GM19328 (cell line): ENCODE data around the gene KANK4.

Experiments used
- ATAC-seq: cut with Tn5 transposase; IDR thresholded peaks from one replicate; pipeline ENCODE4 v1.9.1; 2021; ENCODE audit warnings: mild to moderate bottlenecking, moderate library complexity; ENCODE audit not compliant: unreplicated experiment

KANK4 gene

GRCh38 chr1:62337706-62338631 lies 18.7 kb upstream of the KANK4 start:
- no peak for ATAC-seq

DNA sequence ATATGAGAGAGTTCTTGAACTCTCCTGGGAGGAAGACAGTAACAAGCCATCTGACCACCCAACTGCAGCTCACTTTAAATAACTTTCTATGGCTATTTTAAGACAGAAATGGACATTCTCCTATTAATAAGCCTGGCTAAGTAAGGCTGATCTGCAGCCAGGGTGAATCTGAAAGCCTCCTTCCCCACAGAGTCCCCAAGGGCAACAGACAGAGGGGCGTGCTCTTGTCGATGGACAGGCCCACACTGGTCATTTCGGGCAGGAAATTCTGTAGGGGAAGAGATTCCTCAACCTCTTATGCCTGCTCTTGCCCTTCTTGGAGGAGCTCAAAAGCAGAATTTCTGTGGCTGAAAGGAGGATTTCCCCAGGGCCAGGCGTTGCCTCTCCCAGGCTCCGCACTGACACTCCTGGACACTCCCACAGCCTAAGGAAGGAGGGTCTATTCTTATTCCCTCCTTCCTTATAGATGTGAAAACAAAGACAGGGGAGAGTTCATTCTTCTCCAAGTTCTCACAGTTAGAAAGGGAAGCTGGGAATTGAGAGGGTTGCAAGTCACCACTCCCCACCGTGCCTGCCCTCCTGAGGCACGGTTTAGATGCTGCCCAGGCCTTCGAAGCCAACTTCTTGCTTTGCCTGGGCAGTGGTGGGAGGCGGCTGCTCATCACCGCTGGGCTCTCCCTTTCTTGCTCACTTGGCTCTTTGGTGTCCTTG lies 17.9 kb upstream of the KANK4 start:
- no peak for ATAC-seq

GRCh38 chr1:62336638-62336994 lies 17.4 kb upstream of the KANK4 start:
- no peak for ATAC-seq

- ATAC-seq: no peak
These were observed 16.4 kb upstream of the KANK4 start for GRCh38 chr1:62335656-62336055.

- no peak for ATAC-seq
These were observed 15.3 kb upstream of the KANK4 start for GRCh38 chr1:62334434-62334985.

DNA sequence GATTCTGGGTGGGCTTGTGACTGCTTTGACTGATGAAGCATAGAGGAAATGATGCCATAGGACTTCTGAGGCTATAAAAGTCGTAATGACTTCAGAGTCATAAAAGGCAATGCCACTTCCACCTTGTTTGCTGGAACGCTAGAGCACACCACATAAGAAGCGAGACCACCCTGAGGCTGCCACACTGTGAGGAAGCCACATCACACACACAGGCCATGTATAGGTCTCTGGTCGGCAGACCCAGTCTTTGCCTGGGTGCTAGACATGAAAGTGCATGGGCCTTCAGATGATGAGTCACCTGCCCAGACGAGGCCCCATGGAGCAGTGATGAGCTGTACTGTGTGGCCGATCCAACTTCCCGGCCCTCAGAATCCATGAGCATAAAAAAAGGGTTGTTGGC lies 14.2 kb upstream of the KANK4 start:
- ATAC-seq: no peak

GRCh38 chr1:62327360-62328055 lies 8.3 kb upstream of the KANK4 start:
- ATAC-seq: no peak

DNA sequence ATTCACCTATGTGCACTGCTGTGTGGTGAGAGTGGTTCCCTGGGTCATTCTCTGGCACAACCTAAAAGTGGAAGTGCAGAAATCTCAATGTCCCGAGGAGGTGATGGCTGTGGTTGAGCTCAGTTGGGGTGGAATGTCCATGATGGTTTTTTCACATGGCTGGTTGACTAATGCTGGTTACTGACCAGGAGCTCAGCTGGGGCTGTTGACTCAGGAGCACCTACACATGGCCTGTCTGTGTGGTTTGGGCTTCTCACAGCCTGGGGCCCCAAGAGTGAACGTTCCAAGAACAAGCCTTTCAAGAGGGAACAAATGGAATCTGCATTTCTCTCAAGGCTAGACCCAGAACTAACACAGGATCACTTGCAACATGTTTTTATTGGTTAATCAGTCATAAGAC lies 6.4 kb upstream of the KANK4 start:
- ATAC-seq: no peak

DNA sequence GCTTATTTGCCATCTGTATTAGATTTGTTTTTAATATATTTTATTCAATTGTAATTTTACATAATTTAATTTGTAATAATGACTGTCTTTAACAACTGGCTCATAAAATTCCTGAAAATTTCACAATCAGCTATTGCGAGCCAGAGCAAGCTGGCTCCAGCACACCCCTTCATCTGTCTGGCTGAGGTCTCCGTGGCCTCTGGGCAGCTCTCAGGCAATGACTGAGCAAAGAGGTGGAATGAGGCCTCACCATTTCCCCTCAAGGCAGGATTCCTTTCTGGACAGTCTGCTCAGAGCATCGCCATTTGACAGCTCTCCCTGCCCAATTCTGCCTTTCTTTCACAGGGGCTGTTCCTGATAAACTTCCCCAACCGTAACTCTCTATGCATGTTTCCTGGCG lies 5.8 kb upstream of the KANK4 start:
- ATAC-seq: no peak

- no peak for ATAC-seq
These were observed 2.2 kb upstream of the KANK4 start for GRCh38 chr1:62321446-62321845.

- no peak for ATAC-seq
These were observed 896 bp downstream of the KANK4 start for GRCh38 chr1:62318320-62318755.

- ATAC-seq: no peak
These were observed 2.0 kb downstream of the KANK4 start for GRCh38 chr1:62317021-62317768.

- ATAC-seq: no peak
These were observed 3.1 kb downstream of the KANK4 start for GRCh38 chr1:62316135-62316534.

- no peak for ATAC-seq
These were observed 3.8 kb downstream of the KANK4 start for GRCh38 chr1:62315387-62315786.

- ATAC-seq: no peak
These were observed 4.5 kb downstream of the KANK4 start for GRCh38 chr1:62314454-62315350.

DNA sequence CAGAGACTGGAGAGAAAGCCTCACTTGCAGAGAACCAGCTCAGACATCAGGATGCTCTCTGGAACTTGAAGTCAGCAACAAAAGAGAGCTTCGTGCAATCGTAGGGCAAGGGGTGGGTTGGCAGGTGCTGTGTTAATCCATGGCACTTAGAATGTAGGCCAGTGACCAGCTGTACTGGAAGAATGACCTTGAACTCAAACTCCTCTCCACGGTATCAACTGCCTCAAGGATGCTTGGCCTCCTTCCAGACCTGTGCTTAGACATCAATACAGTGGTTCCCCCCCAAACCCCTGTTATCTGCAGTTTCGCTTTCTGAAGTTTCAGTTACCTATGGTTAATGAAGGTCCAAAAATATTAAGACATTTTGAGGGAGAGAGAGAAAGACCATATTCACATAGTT lies 6.5 kb downstream of the KANK4 start:
- no peak for ATAC-seq

GRCh38 chr1:62311473-62311943 lies 7.7 kb downstream of the KANK4 start:
- no peak for ATAC-seq

DNA sequence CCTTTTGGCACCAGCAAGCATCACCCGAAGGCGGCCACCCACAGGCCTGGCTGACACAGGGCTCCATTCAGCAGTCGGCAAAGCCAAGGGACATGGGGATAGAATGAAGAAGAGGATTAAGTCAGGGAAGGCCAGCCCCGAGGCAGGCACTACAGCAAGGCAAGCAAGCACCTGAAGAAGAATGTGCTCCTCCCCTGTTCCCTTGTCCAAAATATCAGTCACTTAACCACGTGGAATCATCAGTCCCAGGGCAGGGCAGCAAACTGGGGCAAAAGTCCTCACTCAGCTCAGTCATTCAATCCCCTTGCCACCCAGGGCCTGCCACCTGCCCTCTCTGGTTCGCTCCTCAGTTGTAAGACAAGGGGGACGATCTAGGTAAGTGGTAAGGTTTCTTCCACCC lies 9.3 kb downstream of the KANK4 start:
- no peak for ATAC-seq

- ATAC-seq: no peak
These were observed 10.6 kb downstream of the KANK4 start for GRCh38 chr1:62308606-62309005.
